ENCODE results near the gene KSR1. TPM values are rescaled to one million over a fixed set of nuclear protein-coding genes. Genes with fewer than 3 reads are reported as not detected.

KSR1 gene
- polyA plus RNA-seq, 1 donor from 2014 or later = 9.2 TPM

DNA sequence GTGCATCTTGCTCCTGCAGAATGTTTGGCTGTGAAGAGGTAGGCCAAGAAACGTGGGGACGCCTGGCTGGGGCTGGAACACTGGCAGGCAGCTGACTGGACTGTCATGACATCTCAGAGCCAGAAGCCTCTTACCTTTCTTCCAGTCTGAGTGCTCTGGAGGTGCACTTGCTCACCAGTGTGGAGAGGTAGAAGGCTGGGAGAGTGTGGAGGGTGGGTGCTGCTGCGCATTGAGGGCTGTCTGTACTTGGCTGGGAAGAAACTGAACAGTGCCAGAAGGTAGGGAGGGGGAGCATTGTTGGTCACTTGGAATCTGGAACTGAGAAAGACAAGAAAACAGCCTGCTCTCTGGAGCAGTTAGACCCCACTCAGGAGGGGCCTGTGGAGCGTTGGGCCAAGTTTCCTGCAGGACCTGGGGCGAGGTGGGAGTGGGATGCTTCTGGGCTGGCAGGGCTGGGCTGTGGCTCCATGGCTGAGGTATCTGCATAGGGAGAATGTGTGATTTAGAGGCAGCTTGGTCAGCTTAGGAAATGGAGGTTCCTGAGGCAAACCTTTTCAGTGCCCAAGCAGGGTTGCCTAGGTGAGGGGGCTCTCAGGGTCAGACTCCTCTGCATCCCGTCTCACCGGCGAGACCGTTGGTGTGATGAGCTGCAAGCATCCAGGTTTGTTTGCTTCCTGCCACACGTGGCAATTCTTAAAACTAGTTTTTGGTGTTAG is 55.1 kb downstream of the KSR1 start:
- no peaks in the 10 kb centered on the region for H3K36me3 ChIP-seq (ENCODE audit: insufficient read depth, low read length)
- H3K9me2 ChIP-seq (ENCODE audit: insufficient read depth, low read length) = no peaks in the 10 kb centered on the region
- TF ChIP-seq REST (IDR thresholded peaks at IDR 0.05; ENCODE audit: borderline replicate concordance) (no peak), EZH2 (IDR thresholded peaks at IDR 0.05; ENCODE audit: borderline replicate concordance, insufficient read depth, low read length, poor library complexity, severe bottlenecking) (no peak), RAD21 (conservative IDR thresholded peaks at IDR 0.05) (no peak), EP300 (conservative IDR thresholded peaks at IDR 0.05; ENCODE audit: poor library complexity, severe bottlenecking) (no peak), MXI1 (conservative IDR thresholded peaks at IDR 0.05; ENCODE audit: poor library complexity, severe bottlenecking) (no peak), POLR2AphosphoS5 (IDR thresholded peaks at IDR 0.05) (no peak), TAF1 (IDR thresholded peaks at IDR 0.05; ENCODE audit: low read depth) (no peak), SMC3 (conservative IDR thresholded peaks at IDR 0.05; ENCODE audit: poor library complexity) (no peak)
- TF ChIP-seq, protein P1, sequence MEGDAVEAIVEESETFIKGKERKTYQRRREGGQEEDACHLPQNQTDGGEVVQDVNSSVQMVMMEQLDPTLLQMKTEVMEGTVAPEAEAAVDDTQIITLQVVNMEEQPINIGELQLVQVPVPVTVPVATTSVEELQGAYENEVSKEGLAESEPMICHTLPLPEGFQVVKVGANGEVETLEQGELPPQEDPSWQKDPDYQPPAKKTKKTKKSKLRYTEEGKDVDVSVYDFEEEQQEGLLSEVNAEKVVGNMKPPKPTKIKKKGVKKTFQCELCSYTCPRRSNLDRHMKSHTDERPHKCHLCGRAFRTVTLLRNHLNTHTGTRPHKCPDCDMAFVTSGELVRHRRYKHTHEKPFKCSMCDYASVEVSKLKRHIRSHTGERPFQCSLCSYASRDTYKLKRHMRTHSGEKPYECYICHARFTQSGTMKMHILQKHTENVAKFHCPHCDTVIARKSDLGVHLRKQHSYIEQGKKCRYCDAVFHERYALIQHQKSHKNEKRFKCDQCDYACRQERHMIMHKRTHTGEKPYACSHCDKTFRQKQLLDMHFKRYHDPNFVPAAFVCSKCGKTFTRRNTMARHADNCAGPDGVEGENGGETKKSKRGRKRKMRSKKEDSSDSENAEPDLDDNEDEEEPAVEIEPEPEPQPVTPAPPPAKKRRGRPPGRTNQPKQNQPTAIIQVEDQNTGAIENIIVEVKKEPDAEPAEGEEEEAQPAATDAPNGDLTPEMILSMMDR (IDR thresholded peaks at IDR 0.05; ENCODE audit: poor library complexity, severe bottlenecking) = no peak
- no peak overlapping the region for H2AFZ ChIP-seq (ENCODE audit: low read depth, low read length)
- H4K20me1 ChIP-seq (ENCODE audit: insufficient read depth) = no peaks in the 10 kb centered on the region
- H3K27ac ChIP-seq (ENCODE audit: low read length) = no peak overlapping the region
- H3K4me3 ChIP-seq (ENCODE audit: low read length) = no peak overlapping the region
- no peak overlapping the region for H3K4me2 ChIP-seq (ENCODE audit: low read length)
- no peaks in the 10 kb centered on the region for H3K27me3 ChIP-seq (ENCODE audit: insufficient read depth, low read depth, low read length)
- H3K9ac ChIP-seq (ENCODE audit: low read length) = no peak overlapping the region
- H3K79me2 ChIP-seq (replicated peaks; ENCODE audit: insufficient read depth, low read length) = no peaks in the 10 kb centered on the region
- no peaks in the 10 kb centered on the region for H3K9me3 ChIP-seq (ENCODE audit: low read length)
- no peaks in the 10 kb centered on the region for H3F3A ChIP-seq (ENCODE audit: insufficient read depth, low read length, poor library complexity, severe bottlenecking)

GRCh38 chr17:27512031-27512430 is 55.8 kb downstream of the KSR1 start:
- Histone ChIP-seq H3F3A (ENCODE audit: insufficient read depth, low read length, poor library complexity, severe bottlenecking) (no peaks in the 10 kb centered on the region), H3K9ac (ENCODE audit: low read length) (no peak overlapping the region), H3K4me3 (ENCODE audit: low read length) (no peak overlapping the region), H4K20me1 (ENCODE audit: insufficient read depth) (no peaks in the 10 kb centered on the region), H3K9me2 (ENCODE audit: insufficient read depth, low read length) (no peaks in the 10 kb centered on the region), H3K4me2 (ENCODE audit: low read length) (no peak overlapping the region), H3K9me3 (ENCODE audit: low read length) (no peaks in the 10 kb centered on the region), H3K79me2 (replicated peaks; ENCODE audit: insufficient read depth, low read length) (no peaks in the 10 kb centered on the region), H3K27me3 (ENCODE audit: insufficient read depth, low read depth, low read length) (no peaks in the 10 kb centered on the region), H3K36me3 (ENCODE audit: insufficient read depth, low read length) (no peaks in the 10 kb centered on the region), H3K27ac (ENCODE audit: low read length) (no peak overlapping the region), H2AFZ (ENCODE audit: low read depth, low read length) (no peak overlapping the region)
- TF ChIP-seq, protein P1 (IDR thresholded peaks at IDR 0.05; ENCODE audit: poor library complexity, severe bottlenecking) = no peak
- no peak for TF ChIP-seq POLR2AphosphoS5 (IDR thresholded peaks at IDR 0.05)
